ENCODE results near the gene CRBN.

Gene CRBN

DNA sequence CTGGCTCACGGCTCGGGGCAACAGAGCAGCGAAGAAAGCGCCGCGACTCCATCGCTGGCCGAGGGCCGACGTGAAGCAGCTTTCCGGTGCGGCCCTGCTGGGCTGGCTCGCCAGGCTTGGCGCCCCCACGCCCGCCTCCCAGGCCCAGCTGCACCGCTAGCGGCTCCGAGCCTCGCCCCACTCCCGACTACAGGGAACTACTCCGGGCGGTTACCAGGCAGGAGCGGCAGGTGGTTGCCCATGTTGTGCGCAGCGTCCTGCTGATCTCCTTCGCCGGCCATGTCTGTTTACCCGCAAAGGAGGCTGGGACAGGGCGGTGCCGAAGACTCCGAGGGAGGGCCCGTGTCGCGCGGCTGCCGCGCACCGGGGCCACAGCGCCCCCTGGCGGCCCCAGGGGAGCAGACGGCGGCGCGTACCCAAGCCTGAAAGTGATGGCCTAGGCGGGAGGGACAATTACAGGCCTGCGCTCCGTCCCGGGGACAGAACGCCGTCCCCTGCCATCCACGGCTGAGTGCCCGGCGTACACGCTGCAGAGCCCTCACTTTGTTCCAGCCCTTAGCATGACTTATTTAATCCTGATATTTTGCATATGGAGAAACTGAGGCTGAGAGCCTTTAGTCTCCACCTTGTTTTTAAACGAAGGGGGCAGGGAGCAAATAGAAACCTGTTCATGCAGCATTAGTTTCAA is at the start of gene CRBN:
CRBN (minus strand) TSS at position 285 of the 688 bp plus-strand sequence; CDS start at position 281, 4 bp downstream.
- Mint-ChIP-seq H3K27me3 (ENCODE audit: low read depth) (no peaks in the 10 kb centered on the region), H3K27ac (peak within 1 kb of the TSS in 2 of 3 experiments; percentile 60 to 82), H3K9me3 (no peaks in the 10 kb centered on the region), H3K4me1 (peaks cover 33% of the 10 kb centered on the region), H3K4me3 (peak within 1 kb of the TSS; percentile 89 to 97 (median 93)), H3K36me3 (ENCODE audit: low read depth) (peaks cover 7% of the 10 kb centered on the region)
- TF ChIP-seq, protein P1, sequence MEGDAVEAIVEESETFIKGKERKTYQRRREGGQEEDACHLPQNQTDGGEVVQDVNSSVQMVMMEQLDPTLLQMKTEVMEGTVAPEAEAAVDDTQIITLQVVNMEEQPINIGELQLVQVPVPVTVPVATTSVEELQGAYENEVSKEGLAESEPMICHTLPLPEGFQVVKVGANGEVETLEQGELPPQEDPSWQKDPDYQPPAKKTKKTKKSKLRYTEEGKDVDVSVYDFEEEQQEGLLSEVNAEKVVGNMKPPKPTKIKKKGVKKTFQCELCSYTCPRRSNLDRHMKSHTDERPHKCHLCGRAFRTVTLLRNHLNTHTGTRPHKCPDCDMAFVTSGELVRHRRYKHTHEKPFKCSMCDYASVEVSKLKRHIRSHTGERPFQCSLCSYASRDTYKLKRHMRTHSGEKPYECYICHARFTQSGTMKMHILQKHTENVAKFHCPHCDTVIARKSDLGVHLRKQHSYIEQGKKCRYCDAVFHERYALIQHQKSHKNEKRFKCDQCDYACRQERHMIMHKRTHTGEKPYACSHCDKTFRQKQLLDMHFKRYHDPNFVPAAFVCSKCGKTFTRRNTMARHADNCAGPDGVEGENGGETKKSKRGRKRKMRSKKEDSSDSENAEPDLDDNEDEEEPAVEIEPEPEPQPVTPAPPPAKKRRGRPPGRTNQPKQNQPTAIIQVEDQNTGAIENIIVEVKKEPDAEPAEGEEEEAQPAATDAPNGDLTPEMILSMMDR (IDR thresholded peaks at IDR 0.05; ENCODE audit: unreplicated experiment in 3 of 3), result peak; percentile 99

DNA sequence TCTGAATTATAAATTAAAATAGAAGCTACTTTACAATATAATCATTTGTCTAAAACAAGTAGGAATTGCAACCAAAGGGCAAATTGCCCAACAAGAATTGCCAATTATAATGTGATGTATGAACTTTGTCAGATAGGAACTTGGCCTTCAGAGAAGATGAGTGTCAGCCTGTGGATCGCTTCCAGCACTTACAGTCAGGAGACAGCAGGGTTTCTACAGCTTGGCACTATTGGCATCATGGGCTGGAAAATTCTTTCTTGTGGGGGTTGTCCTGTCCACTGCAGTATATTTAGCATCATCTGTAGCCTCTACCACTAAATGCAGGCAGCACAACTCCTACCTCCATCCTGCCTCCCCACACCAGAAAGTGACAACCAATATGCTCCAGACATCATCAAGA is 48.1 kb upstream of the CRBN start:
- H3K27ac Mint-ChIP-seq, result no peak overlapping the region
- H3K4me1 Mint-ChIP-seq, result no peaks in the 10 kb centered on the region
- H3K27me3 Mint-ChIP-seq (ENCODE audit: low read depth), result peaks cover 4% of the 10 kb centered on the region
- TF ChIP-seq, protein P1 (IDR thresholded peaks at IDR 0.05; ENCODE audit: unreplicated experiment in 3 of 3), result no peak
- H3K36me3 Mint-ChIP-seq (ENCODE audit: low read depth), result no peaks in the 10 kb centered on the region
- no peak overlapping the region for H3K4me3 Mint-ChIP-seq
- H3K9me3 Mint-ChIP-seq, result peaks cover 11% of the 10 kb centered on the region

DNA sequence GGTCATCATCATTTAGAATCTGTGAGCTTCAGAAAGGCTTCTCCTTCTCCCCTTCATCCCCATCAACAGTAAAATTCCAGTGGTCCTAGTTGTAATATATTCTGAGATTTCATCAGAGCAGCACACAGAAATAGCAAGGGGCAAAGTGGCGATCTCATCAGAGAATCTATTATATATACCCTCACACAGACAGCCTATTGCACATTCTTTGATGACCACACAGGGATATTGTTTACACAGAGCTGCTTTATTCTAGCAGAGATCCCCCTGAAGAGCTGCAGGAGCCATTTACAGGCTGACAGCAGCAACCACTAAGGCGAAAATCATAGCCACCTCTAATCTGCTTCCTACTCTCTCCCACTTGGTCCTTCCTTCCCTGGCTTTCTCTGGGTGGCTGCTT is 42.0 kb upstream of the CRBN start:
- Mint-ChIP-seq H3K9me3 (peaks cover 4% of the 10 kb centered on the region), H3K27ac (no peak overlapping the region), H3K4me3 (no peak overlapping the region), H3K27me3 (ENCODE audit: low read depth) (peaks cover 9% of the 10 kb centered on the region), H3K36me3 (ENCODE audit: low read depth) (no peaks in the 10 kb centered on the region), H3K4me1 (no peaks in the 10 kb centered on the region)
- TF ChIP-seq, protein P1 (IDR thresholded peaks at IDR 0.05; ENCODE audit: unreplicated experiment in 3 of 3), result no peak

DNA sequence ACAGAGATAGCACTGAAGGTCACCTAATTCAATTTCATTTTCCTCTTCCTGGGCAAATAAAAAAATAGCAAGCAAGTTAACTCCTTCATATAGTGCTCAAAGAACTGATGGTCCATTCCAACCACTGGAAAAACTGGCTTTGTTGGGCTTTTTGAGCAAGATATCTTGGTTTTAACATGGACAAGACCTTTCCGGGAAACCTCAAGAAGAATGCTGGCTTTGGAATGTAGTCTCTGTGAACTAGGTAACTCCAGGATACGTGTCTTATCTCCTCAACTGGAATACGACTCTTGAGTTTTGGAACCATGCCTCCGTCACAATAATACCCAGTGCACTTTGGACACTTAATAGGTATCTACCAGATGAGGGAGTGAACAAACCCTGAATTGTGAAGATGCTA is 36.9 kb upstream of the CRBN start:
- no peaks in the 10 kb centered on the region for H3K27me3 Mint-ChIP-seq (ENCODE audit: low read depth)
- no peak overlapping the region for H3K4me3 Mint-ChIP-seq
- no peaks in the 10 kb centered on the region for H3K4me1 Mint-ChIP-seq
- no peaks in the 10 kb centered on the region for H3K9me3 Mint-ChIP-seq
- H3K36me3 Mint-ChIP-seq (ENCODE audit: low read depth), result no peaks in the 10 kb centered on the region
- TF ChIP-seq, protein P1 (IDR thresholded peaks at IDR 0.05; ENCODE audit: unreplicated experiment in 3 of 3), result no peak
- no peak overlapping the region for H3K27ac Mint-ChIP-seq

DNA sequence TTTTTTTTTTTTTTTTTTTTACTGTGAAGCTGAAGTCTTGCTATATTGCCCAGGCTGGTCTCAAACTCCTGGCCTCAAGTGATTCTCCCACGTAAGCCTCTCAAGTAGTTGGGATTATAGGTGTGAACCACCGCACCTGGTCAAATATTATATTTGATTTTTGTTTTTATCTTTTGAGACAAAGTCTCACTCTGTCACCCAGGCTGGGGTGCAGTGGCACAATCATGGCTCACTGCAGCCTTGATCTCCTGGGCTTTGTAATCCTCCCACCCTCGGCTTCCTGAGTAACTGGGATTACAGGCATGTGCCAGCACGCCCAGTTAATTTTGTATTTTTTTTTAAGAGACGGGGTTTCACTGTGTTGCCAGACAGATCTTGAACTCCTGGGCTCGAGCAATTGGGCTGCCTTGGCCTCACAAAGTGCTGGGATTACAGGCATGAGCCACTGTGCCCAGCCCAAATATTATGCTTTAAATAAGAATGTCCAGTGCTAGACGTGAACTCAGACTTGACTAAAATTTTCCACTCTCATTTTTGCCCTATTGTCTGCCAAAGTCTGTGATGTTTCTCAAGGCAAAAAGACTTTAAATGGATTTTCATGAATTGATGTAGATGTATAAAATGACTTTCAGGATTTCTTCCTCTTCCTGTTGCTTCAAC is 33.4 kb upstream of the CRBN start:
- Mint-ChIP-seq H3K9me3 (no peaks in the 10 kb centered on the region), H3K27me3 (ENCODE audit: low read depth) (no peaks in the 10 kb centered on the region), H3K4me3 (no peak overlapping the region), H3K36me3 (ENCODE audit: low read depth) (no peaks in the 10 kb centered on the region), H3K4me1 (no peaks in the 10 kb centered on the region), H3K27ac (no peak overlapping the region)
- TF ChIP-seq, protein P1 (IDR thresholded peaks at IDR 0.05; ENCODE audit: unreplicated experiment in 3 of 3), result no peak
